ENCODE results near the gene ZNF160.

Gene ZNF160

DNA sequence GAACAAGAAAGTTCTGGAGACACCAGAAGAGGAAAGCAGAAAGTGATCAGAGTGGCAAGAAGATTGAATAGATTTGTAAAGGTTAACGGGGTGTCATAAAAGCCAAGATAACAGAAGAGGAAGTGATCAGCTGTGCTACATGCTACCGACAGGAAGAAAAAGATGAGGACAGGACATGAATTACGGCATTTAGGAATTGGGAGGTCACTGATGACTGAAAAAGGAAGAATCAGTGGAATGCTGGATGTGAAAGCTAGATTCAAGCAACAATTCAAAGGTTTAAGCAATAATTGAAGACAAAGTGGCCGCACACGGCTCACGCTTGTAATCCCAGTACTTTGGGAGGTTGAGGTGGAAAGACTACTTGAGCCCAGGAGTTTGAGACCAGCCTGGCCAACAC is 15.1 kb downstream of the ZNF160 start:
- Histone ChIP-seq H3K18ac (ENCODE audit: low read length) (no peak overlapping the region), H2AK5ac (ENCODE audit: low read length) (no peak overlapping the region), H3K79me2 (ENCODE audit: control insufficient read depth, insufficient read depth, low read length) (no peaks in the 10 kb centered on the region), H4K5ac (ENCODE audit: low read length) (no peak overlapping the region), H3K4ac (ENCODE audit: low read depth, low read length) (no peak overlapping the region), H3K4me2 (ENCODE audit: low read length) (no peak overlapping the region), H3K23ac (ENCODE audit: low read length) (no peak overlapping the region), H3K9ac (ENCODE audit: low read length) (no peak overlapping the region), H2BK120ac (ENCODE audit: low read depth, low read length) (no peak overlapping the region), H3K79me1 (ENCODE audit: low read length) (no peaks in the 10 kb centered on the region), H3K4me3 (ENCODE audit: low read length) (no peak overlapping the region), H3K4me1 (ENCODE audit: control insufficient read depth, low read depth, low read length) (no peaks in the 10 kb centered on the region), H2BK5ac (ENCODE audit: low read length) (no peak overlapping the region), H3K56ac (ENCODE audit: low read length) (no peak overlapping the region), H3K27me3 (ENCODE audit: insufficient read depth, low read length, poor library complexity) (no peaks in the 10 kb centered on the region), H3K27ac (ENCODE audit: low read depth, low read length) (no peak overlapping the region), H3K36me3 (ENCODE audit: control insufficient read depth, insufficient read depth, low read length) (peaks cover 5% of the 10 kb centered on the region), H2BK15ac (replicated peaks; ENCODE audit: low read depth) (no peak overlapping the region), H4K8ac (ENCODE audit: low read depth, low read length) (no peak overlapping the region)
- WGBS (ENCODE audit: extremely low coverage, insufficient coverage, low lambda C conversion rate) = no CpG with 5 or more reads among the region's 6 CpGs
- no peak for DNase-seq

DNA sequence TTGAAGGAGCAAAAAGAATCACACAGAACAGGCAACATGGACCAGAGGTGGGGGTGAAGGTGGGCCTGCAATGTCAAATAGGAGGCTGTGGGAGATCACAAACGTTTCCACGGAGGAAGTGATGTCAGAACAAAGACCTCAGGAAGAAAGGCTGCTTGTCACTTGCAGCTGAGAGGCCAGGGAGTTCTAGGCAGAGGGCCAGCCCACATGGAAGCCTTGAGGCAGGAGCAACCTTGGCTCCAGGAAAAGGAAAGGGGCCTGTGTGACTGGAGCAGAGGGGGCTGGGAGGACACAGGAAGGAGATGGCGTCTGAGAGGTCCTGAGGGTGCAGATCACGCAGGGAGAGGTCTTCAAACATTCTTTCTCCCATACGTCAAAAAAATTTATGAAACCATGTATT is 16.3 kb downstream of the ZNF160 start:
- WGBS (ENCODE audit: extremely low coverage, insufficient coverage, low lambda C conversion rate) = no CpG with 5 or more reads among the region's 5 CpGs
- DNase-seq = no peak

DNA sequence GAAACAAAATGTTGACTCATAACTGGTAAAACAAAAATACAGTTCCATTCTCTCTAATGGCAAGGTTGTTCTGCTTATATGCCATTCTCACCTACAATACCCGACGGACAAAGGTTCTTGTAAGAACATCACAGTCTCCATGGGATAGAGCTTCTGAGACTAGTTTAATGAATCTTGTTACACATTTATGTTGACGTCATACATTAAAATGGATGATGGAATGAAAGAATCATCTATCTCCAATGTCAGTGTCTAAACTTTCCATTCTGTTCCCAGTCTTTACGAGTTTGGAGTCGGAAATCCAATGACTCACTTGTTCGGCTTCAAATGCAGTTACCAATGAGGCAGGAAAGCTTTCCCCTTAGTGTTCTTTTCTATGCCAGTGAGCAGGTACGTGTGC is 17.7 kb downstream of the ZNF160 start:
- Histone ChIP-seq H3K79me2 (ENCODE audit: control insufficient read depth, insufficient read depth, low read length) (no peaks in the 10 kb centered on the region), H2BK120ac (ENCODE audit: low read depth, low read length) (no peak overlapping the region), H2BK5ac (ENCODE audit: low read length) (no peak overlapping the region), H3K27ac (ENCODE audit: low read depth, low read length) (no peak overlapping the region), H4K8ac (ENCODE audit: low read depth, low read length) (no peak overlapping the region), H3K36me3 (ENCODE audit: control insufficient read depth, insufficient read depth, low read length) (peaks cover 3% of the 10 kb centered on the region), H3K79me1 (ENCODE audit: low read length) (no peaks in the 10 kb centered on the region), H3K9ac (ENCODE audit: low read length) (no peak overlapping the region), H3K23ac (ENCODE audit: low read length) (no peak overlapping the region), H3K4me2 (ENCODE audit: low read length) (no peak overlapping the region), H4K5ac (ENCODE audit: low read length) (no peak overlapping the region), H3K4me1 (ENCODE audit: control insufficient read depth, low read depth, low read length) (no peaks in the 10 kb centered on the region), H3K56ac (ENCODE audit: low read length) (no peak overlapping the region), H3K4me3 (ENCODE audit: low read length) (no peak overlapping the region), H3K4ac (ENCODE audit: low read depth, low read length) (no peak overlapping the region), H3K18ac (ENCODE audit: low read length) (no peak overlapping the region), H2BK15ac (replicated peaks; ENCODE audit: low read depth) (no peak overlapping the region), H3K27me3 (ENCODE audit: insufficient read depth, low read length, poor library complexity) (no peaks in the 10 kb centered on the region), H2AK5ac (ENCODE audit: low read length) (no peak overlapping the region)
- no CpG with 5 or more reads among the region's 7 CpGs for WGBS (ENCODE audit: extremely low coverage, insufficient coverage, low lambda C conversion rate)
- no peak for DNase-seq

More for the DNA sequence above, 16.3 kb downstream of the ZNF160 start:
- H4K5ac ChIP-seq (ENCODE audit: low read length) = no peak overlapping the region
- H3K27ac ChIP-seq (ENCODE audit: low read depth, low read length) = no peak overlapping the region
- no peak overlapping the region for H4K8ac ChIP-seq (ENCODE audit: low read depth, low read length)
- no peak overlapping the region for H3K4ac ChIP-seq (ENCODE audit: low read depth, low read length)
- H3K9ac ChIP-seq (ENCODE audit: low read length) = no peak overlapping the region
- no peak overlapping the region for H3K4me3 ChIP-seq (ENCODE audit: low read length)
- no peak overlapping the region for H3K4me2 ChIP-seq (ENCODE audit: low read length)
- H2BK120ac ChIP-seq (ENCODE audit: low read depth, low read length) = no peak overlapping the region
- H3K56ac ChIP-seq (ENCODE audit: low read length) = no peak overlapping the region
- no peak overlapping the region for H3K18ac ChIP-seq (ENCODE audit: low read length)
- no peaks in the 10 kb centered on the region for H3K79me2 ChIP-seq (ENCODE audit: control insufficient read depth, insufficient read depth, low read length)
- H3K79me1 ChIP-seq (ENCODE audit: low read length) = no peaks in the 10 kb centered on the region
- no peak overlapping the region for H2BK5ac ChIP-seq (ENCODE audit: low read length)
- no peaks in the 10 kb centered on the region for H3K27me3 ChIP-seq (ENCODE audit: insufficient read depth, low read length, poor library complexity)
- H3K36me3 ChIP-seq (ENCODE audit: control insufficient read depth, insufficient read depth, low read length) = peaks cover 5% of the 10 kb centered on the region
- H3K4me1 ChIP-seq (ENCODE audit: control insufficient read depth, low read depth, low read length) = no peaks in the 10 kb centered on the region
- no peak overlapping the region for H2AK5ac ChIP-seq (ENCODE audit: low read length)
- no peak overlapping the region for H2BK15ac ChIP-seq (replicated peaks; ENCODE audit: low read depth)
- H3K23ac ChIP-seq (ENCODE audit: low read length) = no peak overlapping the region

DNA sequence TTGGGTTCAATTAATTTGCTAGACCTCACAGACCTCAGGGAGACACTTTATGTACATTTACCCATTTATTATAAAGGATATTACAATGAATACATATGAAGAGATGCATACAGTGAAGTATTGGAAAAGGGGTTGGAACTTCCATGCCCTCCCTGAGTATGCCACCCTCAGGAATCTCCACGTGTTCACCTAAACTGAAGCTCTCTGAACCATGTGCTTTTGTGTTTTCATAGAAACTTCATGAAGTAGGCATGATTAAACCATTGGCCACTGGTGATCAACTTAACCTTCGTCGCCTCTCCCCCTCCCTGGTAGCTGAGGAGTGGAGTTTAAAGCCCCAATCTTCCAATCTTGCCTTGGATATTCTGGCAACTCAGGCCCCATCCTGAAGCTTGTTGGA is 20.3 kb downstream of the ZNF160 start:
- H3K9ac ChIP-seq (ENCODE audit: low read length) = no peak overlapping the region
- H3K56ac ChIP-seq (ENCODE audit: low read length) = no peak overlapping the region
- H2BK5ac ChIP-seq (ENCODE audit: low read length) = no peak overlapping the region
- no peaks in the 10 kb centered on the region for H3K27me3 ChIP-seq (ENCODE audit: insufficient read depth, low read length, poor library complexity)
- H3K36me3 ChIP-seq (ENCODE audit: control insufficient read depth, insufficient read depth, low read length) = peaks cover 1% of the 10 kb centered on the region
- no peak overlapping the region for H3K4me3 ChIP-seq (ENCODE audit: low read length)
- no peaks in the 10 kb centered on the region for H3K79me2 ChIP-seq (ENCODE audit: control insufficient read depth, insufficient read depth, low read length)
- no peak overlapping the region for H3K27ac ChIP-seq (ENCODE audit: low read depth, low read length)
- H2BK15ac ChIP-seq (replicated peaks; ENCODE audit: low read depth) = no peak overlapping the region
- no peak overlapping the region for H2AK5ac ChIP-seq (ENCODE audit: low read length)
- H3K4me2 ChIP-seq (ENCODE audit: low read length) = no peak overlapping the region
- no peak overlapping the region for H2BK120ac ChIP-seq (ENCODE audit: low read depth, low read length)
- H3K4ac ChIP-seq (ENCODE audit: low read depth, low read length) = no peak overlapping the region
- H4K5ac ChIP-seq (ENCODE audit: low read length) = no peak overlapping the region
- no peaks in the 10 kb centered on the region for H3K4me1 ChIP-seq (ENCODE audit: control insufficient read depth, low read depth, low read length)
- H3K79me1 ChIP-seq (ENCODE audit: low read length) = peaks cover 2% of the 10 kb centered on the region
- WGBS (ENCODE audit: extremely low coverage, insufficient coverage, low lambda C conversion rate) = no CpG with 5 or more reads among the region's 3 CpGs
- H4K8ac ChIP-seq (ENCODE audit: low read depth, low read length) = no peak overlapping the region
- DNase-seq = no peak
- no peak overlapping the region for H3K23ac ChIP-seq (ENCODE audit: low read length)
- no peak overlapping the region for H3K18ac ChIP-seq (ENCODE audit: low read length)

DNA sequence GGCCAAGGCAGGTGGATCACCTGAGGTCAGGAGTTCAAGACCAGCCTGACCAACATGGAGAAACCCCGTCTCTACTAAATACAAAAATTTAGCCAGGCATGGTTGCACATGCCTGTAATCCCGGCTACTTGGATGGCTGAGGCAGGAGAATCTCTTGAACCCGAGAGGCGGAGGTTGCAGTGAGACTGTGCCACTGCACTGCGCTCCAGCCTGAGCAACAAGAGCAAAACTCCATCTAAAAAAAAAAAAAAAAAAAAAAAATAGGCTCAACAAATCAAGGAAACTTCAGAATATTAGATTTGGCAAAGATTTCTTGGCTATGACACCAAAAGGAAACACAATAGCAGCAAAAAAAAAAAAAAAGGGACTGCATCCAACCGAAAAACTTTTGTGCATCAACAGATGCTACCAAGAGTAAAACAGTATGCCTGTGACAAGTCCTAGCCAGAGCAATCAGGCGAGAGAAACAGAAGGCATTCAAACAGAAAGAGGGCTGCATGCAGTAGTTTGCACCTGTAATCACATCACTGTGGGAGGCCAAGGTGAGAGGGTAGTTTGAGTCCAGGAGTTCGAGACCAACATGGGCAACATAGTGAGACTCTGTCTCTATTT is 23.8 kb downstream of the ZNF160 start:
- no peak for DNase-seq
- Histone ChIP-seq H3K4me3 (ENCODE audit: low read length) (no peak overlapping the region), H3K36me3 (ENCODE audit: control insufficient read depth, insufficient read depth, low read length) (no peaks in the 10 kb centered on the region), H3K4ac (ENCODE audit: low read depth, low read length) (no peak overlapping the region), H3K79me2 (ENCODE audit: control insufficient read depth, insufficient read depth, low read length) (no peaks in the 10 kb centered on the region), H3K18ac (ENCODE audit: low read length) (no peak overlapping the region), H3K9ac (ENCODE audit: low read length) (no peak overlapping the region), H3K23ac (ENCODE audit: low read length) (no peak overlapping the region), H4K5ac (ENCODE audit: low read length) (no peak overlapping the region), H3K79me1 (ENCODE audit: low read length) (peaks cover 2% of the 10 kb centered on the region), H2BK5ac (ENCODE audit: low read length) (no peak overlapping the region), H2BK15ac (replicated peaks; ENCODE audit: low read depth) (no peak overlapping the region), H3K27ac (ENCODE audit: low read depth, low read length) (no peak overlapping the region), H3K56ac (ENCODE audit: low read length) (no peak overlapping the region), H2AK5ac (ENCODE audit: low read length) (no peak overlapping the region), H2BK120ac (ENCODE audit: low read depth, low read length) (no peak overlapping the region), H3K27me3 (ENCODE audit: insufficient read depth, low read length, poor library complexity) (no peaks in the 10 kb centered on the region), H3K4me2 (ENCODE audit: low read length) (no peak overlapping the region), H4K8ac (ENCODE audit: low read depth, low read length) (no peak overlapping the region), H3K4me1 (ENCODE audit: control insufficient read depth, low read depth, low read length) (no peaks in the 10 kb centered on the region)
- WGBS (ENCODE audit: extremely low coverage, insufficient coverage, low lambda C conversion rate) = no CpG with 5 or more reads among the region's 8 CpGs

DNA sequence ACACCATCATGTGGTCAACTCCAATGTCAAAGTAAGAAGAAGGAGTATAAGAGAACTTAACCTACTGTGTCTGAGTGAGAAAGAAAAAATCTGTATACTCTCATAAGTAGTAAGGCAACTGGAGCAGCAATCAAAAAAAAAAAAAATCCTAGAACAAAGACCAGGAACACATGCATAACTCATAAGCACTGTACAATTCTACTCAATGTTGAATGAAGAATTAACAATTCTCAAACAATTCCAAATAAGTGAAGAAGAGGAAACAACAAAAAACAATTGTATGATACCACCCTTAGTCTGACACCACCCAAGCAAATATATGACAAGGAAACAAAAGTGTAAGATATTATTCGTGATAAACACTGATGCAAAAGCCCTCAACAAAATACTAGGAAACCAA is 24.6 kb downstream of the ZNF160 start:
- Histone ChIP-seq H3K79me2 (ENCODE audit: control insufficient read depth, insufficient read depth, low read length) (no peaks in the 10 kb centered on the region), H3K56ac (ENCODE audit: low read length) (no peak overlapping the region), H3K9ac (ENCODE audit: low read length) (no peak overlapping the region), H4K8ac (ENCODE audit: low read depth, low read length) (no peak overlapping the region), H3K4me1 (ENCODE audit: control insufficient read depth, low read depth, low read length) (no peaks in the 10 kb centered on the region), H3K4me3 (ENCODE audit: low read length) (no peak overlapping the region), H2BK5ac (ENCODE audit: low read length) (no peak overlapping the region), H3K27me3 (ENCODE audit: insufficient read depth, low read length, poor library complexity) (no peaks in the 10 kb centered on the region), H3K4me2 (ENCODE audit: low read length) (no peak overlapping the region), H3K18ac (ENCODE audit: low read length) (no peak overlapping the region), H3K79me1 (ENCODE audit: low read length) (peaks cover 2% of the 10 kb centered on the region), H3K4ac (ENCODE audit: low read depth, low read length) (no peak overlapping the region), H2BK120ac (ENCODE audit: low read depth, low read length) (no peak overlapping the region), H3K27ac (ENCODE audit: low read depth, low read length) (no peak overlapping the region), H2BK15ac (replicated peaks; ENCODE audit: low read depth) (no peak overlapping the region), H3K23ac (ENCODE audit: low read length) (no peak overlapping the region), H4K5ac (ENCODE audit: low read length) (no peak overlapping the region), H3K36me3 (ENCODE audit: control insufficient read depth, insufficient read depth, low read length) (no peaks in the 10 kb centered on the region), H2AK5ac (ENCODE audit: low read length) (no peak overlapping the region)
- DNase-seq = no peak
- WGBS (ENCODE audit: extremely low coverage, insufficient coverage, low lambda C conversion rate) = no CpG with 5 or more reads among the region's 1 CpG
